ENCODE results near the gene P4HTM. TPM values are rescaled to one million over a fixed set of nuclear protein-coding genes. Genes with fewer than 3 reads are reported as not detected.

Gene P4HTM
- total RNA-seq, 4 donors from 2014 or later: 76.4 to 99.0 (median 88.8) TPM

DNA sequence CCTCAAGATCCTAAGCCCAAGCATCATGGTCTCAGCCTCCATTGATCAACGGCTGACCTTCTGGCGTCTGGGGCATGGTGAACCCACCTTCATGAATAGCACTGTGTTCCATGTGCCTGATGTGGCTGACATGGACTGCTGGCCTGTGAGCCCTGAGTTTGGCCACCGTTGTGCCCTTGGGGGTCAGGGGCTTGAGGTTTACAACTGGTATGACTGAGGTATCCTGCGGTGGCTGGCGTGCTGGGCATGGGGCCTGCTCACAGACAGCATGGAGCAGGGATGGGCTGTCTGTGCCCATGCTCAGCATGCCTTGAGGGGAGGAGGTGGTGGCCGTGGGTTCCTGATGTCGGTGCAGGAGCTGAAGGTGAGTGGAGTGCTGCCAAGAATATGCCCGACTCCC, 25.0 kb downstream of the P4HTM start:
- H3K4me3 ChIP-seq: no peak overlapping the region
- H3K9me3 ChIP-seq: no peaks in the 10 kb centered on the region
- peaks cover 0 to 36% (median 17%) of the 10 kb centered on the region in 4 donors for H3K4me1 ChIP-seq
- H3K36me3 ChIP-seq: peaks cover 0 to 60% (median 7%) of the 10 kb centered on the region in 3 donors
- no peak for DNase-seq (ENCODE audit: low spot score in 2 of 2)
- no peak overlapping the region for H3K27ac ChIP-seq
- no peaks in the 10 kb centered on the region for H3K27me3 ChIP-seq
- TF ChIP-seq EP300 (IDR thresholded peaks at IDR 0.05) (no peak), POLR2A (IDR thresholded peaks at IDR 0.05) (no peak)
- TF ChIP-seq, protein P1, sequence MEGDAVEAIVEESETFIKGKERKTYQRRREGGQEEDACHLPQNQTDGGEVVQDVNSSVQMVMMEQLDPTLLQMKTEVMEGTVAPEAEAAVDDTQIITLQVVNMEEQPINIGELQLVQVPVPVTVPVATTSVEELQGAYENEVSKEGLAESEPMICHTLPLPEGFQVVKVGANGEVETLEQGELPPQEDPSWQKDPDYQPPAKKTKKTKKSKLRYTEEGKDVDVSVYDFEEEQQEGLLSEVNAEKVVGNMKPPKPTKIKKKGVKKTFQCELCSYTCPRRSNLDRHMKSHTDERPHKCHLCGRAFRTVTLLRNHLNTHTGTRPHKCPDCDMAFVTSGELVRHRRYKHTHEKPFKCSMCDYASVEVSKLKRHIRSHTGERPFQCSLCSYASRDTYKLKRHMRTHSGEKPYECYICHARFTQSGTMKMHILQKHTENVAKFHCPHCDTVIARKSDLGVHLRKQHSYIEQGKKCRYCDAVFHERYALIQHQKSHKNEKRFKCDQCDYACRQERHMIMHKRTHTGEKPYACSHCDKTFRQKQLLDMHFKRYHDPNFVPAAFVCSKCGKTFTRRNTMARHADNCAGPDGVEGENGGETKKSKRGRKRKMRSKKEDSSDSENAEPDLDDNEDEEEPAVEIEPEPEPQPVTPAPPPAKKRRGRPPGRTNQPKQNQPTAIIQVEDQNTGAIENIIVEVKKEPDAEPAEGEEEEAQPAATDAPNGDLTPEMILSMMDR (IDR thresholded peaks at IDR 0.05): no peak
- 76 to 82% methylated on average over 3 to 7 of the region's 8 CpGs for WGBS, 2 donors

DNA sequence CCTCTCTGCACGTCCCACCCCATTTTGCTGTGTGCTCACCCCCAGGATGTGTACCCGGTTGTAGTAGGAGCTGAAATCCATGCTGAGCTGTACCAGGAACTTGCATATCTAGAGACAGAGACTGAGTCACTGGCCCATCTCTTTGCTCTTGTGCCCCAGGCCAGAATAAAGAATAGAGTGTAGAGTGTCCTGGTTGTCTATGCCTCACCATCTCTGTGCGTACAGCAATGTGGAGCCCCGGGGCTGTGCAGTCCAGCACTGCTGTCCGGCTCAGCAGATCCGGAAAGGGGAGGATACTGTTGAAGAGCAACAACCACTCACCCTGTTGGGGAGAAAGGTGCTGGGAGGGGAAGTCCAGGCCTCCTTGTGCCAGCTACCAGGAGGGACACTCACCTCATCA, 25.7 kb downstream of the P4HTM start:
- 67 to 75% methylated on average over 6 of the region's 6 CpGs for WGBS, 2 donors
- no peak for DNase-seq (ENCODE audit: low spot score in 2 of 2)
- TF ChIP-seq EP300 (IDR thresholded peaks at IDR 0.05) (no peak), POLR2A (IDR thresholded peaks at IDR 0.05) (no peak)
- TF ChIP-seq, protein P1 (IDR thresholded peaks at IDR 0.05): no peak

DNA sequence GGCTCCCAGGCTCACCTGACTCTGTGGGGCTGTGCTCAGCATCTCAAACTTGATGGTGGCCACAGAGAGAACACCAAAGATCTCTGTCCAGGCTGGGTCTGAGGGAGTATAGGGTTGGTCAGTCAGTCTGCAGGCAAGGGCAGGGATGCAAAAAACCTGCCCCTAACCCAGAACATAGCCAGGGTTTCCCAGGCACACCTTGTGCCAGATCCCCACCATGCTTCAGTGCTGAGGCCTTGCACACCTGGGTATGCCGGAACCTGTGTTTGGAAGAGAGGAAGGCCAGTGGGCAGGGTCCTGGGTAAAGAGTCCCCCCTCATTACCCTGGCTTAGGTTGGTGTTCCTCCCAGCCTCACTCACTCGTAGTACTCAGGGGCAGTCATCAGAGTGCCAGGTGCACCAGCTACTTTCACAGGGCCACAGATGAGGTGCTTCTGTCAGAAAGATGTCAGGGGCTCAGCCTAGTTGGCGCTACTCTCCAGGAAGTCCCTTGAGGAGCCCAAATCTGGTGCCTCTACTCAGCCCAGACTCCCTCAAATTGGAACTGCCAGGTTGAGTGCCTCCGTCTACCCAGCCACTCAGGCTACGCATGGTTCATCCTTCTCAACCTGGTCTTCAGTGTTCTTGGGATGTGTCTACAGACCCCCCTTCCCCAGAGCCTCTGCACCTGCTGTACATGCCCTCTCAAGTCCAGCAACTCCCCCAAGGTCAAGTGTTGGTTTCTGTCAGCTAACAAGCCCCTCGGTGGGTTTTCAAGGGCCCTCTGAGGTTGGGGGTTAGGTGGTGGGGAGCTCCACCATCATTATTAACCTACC, 26.6 kb downstream of the P4HTM start:
- Histone ChIP-seq H3K27ac (peak overlapping the region in 1 of 4 donors; percentile 89), H3K4me1 (peaks cover 0 to 45% (median 24%) of the 10 kb centered on the region in 4 donors)
- WGBS, 2 donors: 76 to 78% methylated on average over 3 to 5 of the region's 6 CpGs

More for the DNA sequence above, 25.7 kb downstream of the P4HTM start:
- Histone ChIP-seq H3K9me3 (no peaks in the 10 kb centered on the region), H3K27me3 (no peaks in the 10 kb centered on the region), H3K36me3 (peaks cover 0 to 60% (median 7%) of the 10 kb centered on the region in 3 donors), H3K27ac (no peak overlapping the region), H3K4me3 (no peak overlapping the region), H3K4me1 (peaks cover 0 to 43% (median 24%) of the 10 kb centered on the region in 4 donors)

DNA sequence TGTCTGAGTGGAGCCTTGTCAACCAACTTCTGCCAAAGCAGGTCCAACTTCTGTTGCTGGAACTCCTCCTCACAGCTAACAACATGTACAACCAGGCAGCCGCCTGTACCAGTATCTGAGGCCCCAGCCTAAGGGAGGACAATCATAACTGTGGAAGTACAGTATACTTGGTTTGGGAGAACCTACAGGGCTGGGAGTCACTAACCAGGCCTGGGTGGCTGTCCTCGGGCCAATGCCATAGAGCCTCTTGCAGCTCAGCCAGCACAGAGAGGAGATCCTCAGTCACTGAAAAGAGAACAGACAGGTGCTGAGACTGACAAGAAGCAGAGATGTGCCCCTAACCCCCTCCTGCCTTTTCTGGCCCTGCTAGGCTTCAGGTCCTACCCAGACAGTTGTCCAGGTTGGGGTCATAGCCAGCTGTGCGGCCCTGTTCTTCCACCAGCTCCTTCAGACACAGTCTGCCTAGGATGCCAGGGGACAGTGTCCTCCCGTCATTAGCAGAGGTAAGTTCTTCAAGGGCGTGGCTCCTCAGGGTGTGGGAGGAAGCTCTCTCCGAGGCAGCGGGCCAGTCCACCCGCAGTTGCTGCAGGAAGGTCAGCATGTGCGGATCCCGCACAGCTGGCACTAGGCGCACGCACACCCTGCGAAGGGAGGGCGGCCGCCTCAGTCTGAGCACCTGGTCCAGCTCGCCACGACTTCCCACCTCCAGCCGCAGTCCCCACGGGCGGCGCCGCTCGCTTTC, 27.4 kb downstream of the P4HTM start:
- no peaks in the 10 kb centered on the region for H3K27me3 ChIP-seq
- 6 to 25% methylated on average over 8 to 15 of the region's 23 CpGs for WGBS, 2 donors
- no peak for TF ChIP-seq POLR2A (IDR thresholded peaks at IDR 0.05)
- TF ChIP-seq EP300 (IDR thresholded peaks at IDR 0.05): no peak
- TF ChIP-seq, protein P1 (IDR thresholded peaks at IDR 0.05): no peak
- peaks cover 0 to 42% (median 24%) of the 10 kb centered on the region in 4 donors for H3K4me1 ChIP-seq
- no peak for DNase-seq (ENCODE audit: low spot score in 2 of 2)
- H3K4me3 ChIP-seq: peak overlapping the region; percentile 69 to 96 (median 70)
- no peaks in the 10 kb centered on the region for H3K9me3 ChIP-seq
- H3K36me3 ChIP-seq: peaks cover 0 to 44% (median 7%) of the 10 kb centered on the region in 3 donors
- H3K27ac ChIP-seq: peak overlapping the region in 3 of 4 donors; percentile 85 to 89 (median 86)

More for the DNA sequence above, 26.6 kb downstream of the P4HTM start:
- no peaks in the 10 kb centered on the region for H3K9me3 ChIP-seq
- no peaks in the 10 kb centered on the region for H3K27me3 ChIP-seq
- peaks cover 0 to 51% (median 7%) of the 10 kb centered on the region in 3 donors for H3K36me3 ChIP-seq
- DNase-seq (ENCODE audit: low spot score in 2 of 2): no peak
- no peak overlapping the region for H3K4me3 ChIP-seq
- TF ChIP-seq, protein P1 (IDR thresholded peaks at IDR 0.05): no peak
- TF ChIP-seq EP300 (IDR thresholded peaks at IDR 0.05) (no peak), POLR2A (IDR thresholded peaks at IDR 0.05) (no peak)
